AG09319 (cell line): ENCODE results near the gene ZC3H18.

Experiments
- DNase-seq: peaks from one replicate; pipeline ENCODE4 v3.0.0-alpha.2; 2010; ENCODE audit warnings: low read depth; ENCODE audit errors: extremely low read depth
- CTCF ChIP-seq: IDR thresholded peaks from 2 replicates; pipeline ENCODE4 v1.5.1; 2011; ENCODE audit warnings: low read depth, mild to moderate bottlenecking, inconsistent platforms, low read length, moderate library complexity

Gene ZC3H18

GRCh38 chr16:88639231-88640038 is 69.2 kb downstream of the ZC3H18 start:
- TF ChIP-seq CTCF, result no peak
- DNase-seq, result no peak

GRCh38 chr16:88640039-88640495 is 69.9 kb downstream of the ZC3H18 start:
- no peak for TF ChIP-seq CTCF
- DNase-seq, result no peak

- TF ChIP-seq CTCF, result no peak
- DNase-seq, result no peak
These were observed 70.5 kb downstream of the ZC3H18 start for GRCh38 chr16:88640498-88641247.

- no peak for DNase-seq
- TF ChIP-seq CTCF, result no peak
These were observed 72.9 kb downstream of the ZC3H18 start for GRCh38 chr16:88642881-88643643.

GRCh38 chr16:88643644-88643932 is 73.4 kb downstream of the ZC3H18 start:
- no peak for TF ChIP-seq CTCF
- DNase-seq, result no peak

- TF ChIP-seq CTCF, result no peak
- no peak for DNase-seq
These were observed 75.3 kb downstream of the ZC3H18 start for GRCh38 chr16:88645455-88645854.

- no peak for TF ChIP-seq CTCF
- no peak for DNase-seq
These were observed 75.7 kb downstream of the ZC3H18 start for GRCh38 chr16:88645941-88646340.
